B cell (primary cell): ENCODE measurements around the gene FKBP9. TPM values are rescaled to one million over a fixed set of nuclear protein-coding genes. Genes with fewer than 3 reads are reported as not detected.

ENCODE experiments used
- ATAC-seq: fragments of 200-7000 bp; cut with Tn5 transposase; one replicate; pipeline ENCODE4 v1.10.0; 2021; ENCODE audit warnings: low read depth, mild to moderate bottlenecking, moderate number of reproducible peaks, moderate library complexity
- CTCF ChIA-PET: fragments of 350-600 bp; sonication (Branson Sonifier 250); formaldehyde crosslinking; loops from one replicate; lab custom pipeline; 2021; ENCODE audit warnings: antibody characterized with exemption, inconsistent platforms; lab: Charles Lee
- POLR2A ChIA-PET: fragments of 350-600 bp; sonication (Branson Sonifier 250); formaldehyde crosslinking; loops from one replicate; lab custom pipeline; 2021; ENCODE audit warnings: antibody characterized with exemption; lab: Charles Lee
- DNase-seq: peaks from one replicate; pipeline ENCODE4 v3.0.0; 2013
- H2AFZ ChIP-seq: 2 replicates; pipeline ENCODE4 v1.6.1; 2012; ENCODE audit warnings: mild to moderate bottlenecking, low read depth, low read length; ENCODE audit not compliant: insufficient read depth, poor library complexity, severe bottlenecking
- H3K27ac ChIP-seq, 2 donors: 1 replicate in 1 of 2; 2 replicates in 1 of 2; pipeline ENCODE4 v1.5.1; 2012 to 2013; ENCODE audit warnings: low read length in 2 of 2, mild to moderate bottlenecking in 2 of 2, moderate library complexity in 1 of 2
- H3K27me3 ChIP-seq, 4 experiments: fragments of 200-600 bp in 1 of 4; sonication (generic) in 1 of 4; replicated peaks in 1 of 4; 1 replicate in 2 of 4; 2 replicates in 2 of 4; pipeline versions ENCODE4 v1.6.1 to v1.7.0; 2013 to 2016; ENCODE audit warnings: low read length in 3 of 4, mild to moderate bottlenecking in 2 of 4, mixed read lengths in 1 of 4, moderate library complexity in 1 of 4; ENCODE audit not compliant: insufficient read depth in 4 of 4, control insufficient read depth in 3 of 4; ENCODE audit errors: control extremely low read depth in 1 of 4
- H3K36me3 ChIP-seq, 2 experiments: replicated peaks in 1 of 2; 1 replicate in 1 of 2; 2 replicates in 1 of 2; pipeline versions ENCODE4 v1.6.1 to v1.7.1; 2013; ENCODE audit warnings: low read length in 1 of 2; ENCODE audit not compliant: insufficient read depth in 2 of 2, control insufficient read depth in 1 of 2; ENCODE audit errors: control extremely low read depth in 1 of 2, extremely low read depth in 1 of 2
- H3K4me1 ChIP-seq, 2 donors: fragments of 200-600 bp in 1 of 2; sonication (generic) in 1 of 2; 1 replicate in 1 of 2; 2 replicates in 1 of 2; pipeline versions ENCODE4 v1.5.1 to v1.6.1; 2013 to 2017; ENCODE audit warnings: low read length in 2 of 2; ENCODE audit not compliant: control insufficient read depth in 2 of 2, insufficient read depth in 2 of 2
- H3K4me2 ChIP-seq: replicated peaks from 2 replicates; pipeline ENCODE3; 2012; ENCODE audit warnings: mild to moderate bottlenecking, low read depth, low read length; ENCODE audit not compliant: poor library complexity, severe bottlenecking
- H3K4me3 ChIP-seq, 5 experiments: fragments of 200-600 bp in 1 of 5; sonication (generic) in 1 of 5; 1 replicate in 3 of 5; 2 replicates in 2 of 5; pipeline versions ENCODE4 v1.5.1 to v1.7.0; 2011 to 2016; ENCODE audit warnings: low read length in 4 of 5, mild to moderate bottlenecking in 4 of 5, low read depth in 2 of 5, control low read depth in 1 of 5, moderate library complexity in 1 of 5; ENCODE audit not compliant: insufficient read depth in 1 of 5; ENCODE audit errors: control extremely low read depth in 1 of 5, extremely low read depth in 1 of 5
- H3K79me2 ChIP-seq: fragments of 200-600 bp; sonication (generic); one replicate; pipeline ENCODE4 v1.6.0; 2016; ENCODE audit warnings: low read length; ENCODE audit not compliant: control insufficient read depth, insufficient read depth
- H3K9ac ChIP-seq: fragments of 200-600 bp; sonication (generic); 2 replicates; pipeline ENCODE4 v1.6.1; 2017; ENCODE audit warnings: mild to moderate bottlenecking, low read length, moderate library complexity
- H3K9me3 ChIP-seq, 3 donors: one replicate each; pipeline versions ENCODE4 v1.6.1 to v1.7.1; 2013; ENCODE audit warnings: low read length in 2 of 3; ENCODE audit not compliant: control insufficient read depth in 2 of 3, insufficient read depth in 1 of 3; ENCODE audit errors: control extremely low read depth in 1 of 3
- H4K20me1 ChIP-seq: 2 replicates; pipeline ENCODE4 v1.6.0; 2012; ENCODE audit warnings: mild to moderate bottlenecking, low read length; ENCODE audit not compliant: insufficient read depth, control insufficient read depth, poor library complexity, severe bottlenecking
- H3K27ac Mint-ChIP-seq: one replicate; pipeline ENCODE4 v1.8.0; 2021; ENCODE audit warnings: mixed read lengths
- H3K27me3 Mint-ChIP-seq: one replicate; pipeline ENCODE4 v1.8.0; 2021; ENCODE audit warnings: mixed read lengths
- H3K4me1 Mint-ChIP-seq: one replicate; pipeline ENCODE4 v1.8.0; 2021; ENCODE audit warnings: mixed read lengths
- H3K4me3 Mint-ChIP-seq: one replicate; pipeline ENCODE4 v1.8.0; 2021; ENCODE audit warnings: mixed read lengths
- H3K9me3 Mint-ChIP-seq: one replicate; pipeline ENCODE4 v1.8.0; 2022; ENCODE audit warnings: mixed read lengths; ENCODE audit not compliant: insufficient read depth
- EZH2 ChIP-seq: IDR thresholded peaks from 2 replicates; pipeline ENCODE4 v1.6.1; 2012; ENCODE audit warnings: borderline replicate concordance, low read depth, mild to moderate bottlenecking, moderate library complexity, low read length; ENCODE audit not compliant: insufficient read depth, poor library complexity, severe bottlenecking
- WGBS: methylation state at CpG from one replicate; pipeline ENCODE4 v1.1.5; 2013; ENCODE audit warnings: missing lambda C conversion rate; ENCODE audit not compliant: insufficient coverage; 5-methylcytosine and 5-hydroxymethylcytosine counted together
- intact Hi-C: fragments of 100-400 bp; cut with micrococcal nuclease; formaldehyde crosslinking; loops from one replicate; pipeline ENCODE4 v1.10.0; 2022
- polyA plus RNA-seq: library from polyadenylated mRNA; depleted of rRNA; stranded (reverse); fragments of >200 nt; gene quantifications from 2 replicates; pipeline ENCODE4 v1.2.3, GENCODE V29; 2012
- total RNA-seq, 2 donors: library from RNA; stranded (reverse); fragments of 120-200 nt in 1 of 2; gene quantifications; 1 replicate in 1 of 2; 2 replicates in 1 of 2; pipeline versions ENCODE4 v1.2.3 to v1.2.4, GENCODE V29; 2013 to 2022
- TF ChIP-seq, protein P1 (sequence below): fragments of 200-600 bp; IDR thresholded peaks from one replicate; pipeline ENCODE4 v1.8.0; 2022; ENCODE audit warnings: antibody characterized with exemption, mild to moderate bottlenecking

FKBP9 gene
- total and polyA plus RNA-seq, 2 donors (not counting 1 experiment from before 2014, with no cell fraction given): 0.52 to 0.98 TPM

DNA sequence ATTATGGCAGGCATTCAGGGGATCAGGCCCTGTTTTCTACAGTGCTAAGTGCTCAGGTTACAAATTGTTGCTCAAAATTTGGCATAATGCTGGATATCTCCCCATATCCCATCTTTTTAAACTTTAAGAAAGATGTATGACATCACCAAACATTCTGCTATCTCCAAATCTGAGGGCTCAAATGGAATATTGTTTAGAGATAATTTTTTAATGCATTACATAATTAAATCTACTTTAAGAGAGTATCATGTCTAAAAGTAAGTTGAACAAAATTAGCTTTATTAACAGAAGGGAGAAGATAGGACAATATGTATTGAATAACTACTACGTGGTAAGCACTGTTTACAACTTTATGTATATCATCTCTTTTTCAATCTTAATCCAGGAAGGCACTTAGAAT lies 91.5 kb downstream of the FKBP9 start:
- ChIA-PET CTCF (interaction anchor here (1.0 to 2.9 kb wide), 10 partner anchors 9 to 284 kb away, joined by 3 to 30 read pairs (median 6); no protein-coding TSS in a partner anchor), POLR2A (no interaction called here)
- Histone ChIP-seq H3K4me3 (no peak overlapping the region), H3K9me3 (no peaks in the 10 kb centered on the region), H3K9ac (no peak overlapping the region), H3K27ac (peak overlapping the region in 1 of 2 donors; percentile 83), H4K20me1 (peaks cover 29% of the 10 kb centered on the region), H3K4me2 (no peak overlapping the region), H3K36me3 (no peaks in the 10 kb centered on the region), H2AFZ (no peak overlapping the region), H3K4me1 (peaks cover 34 to 42% of the 10 kb centered on the region in 2 donors), H3K79me2 (peaks cover 95% of the 10 kb centered on the region), H3K27me3 (no peaks in the 10 kb centered on the region)
- DNase-seq (no peak), ATAC-seq (no peak)
- intact Hi-C loops: no loop called here
- no peaks in the 10 kb centered on the region for H3K9me3 Mint-ChIP-seq
- WGBS: no CpG with 5 or more reads among the region's 1 CpG
- H3K4me3 Mint-ChIP-seq: no peak overlapping the region
- no peaks in the 10 kb centered on the region for H3K27me3 Mint-ChIP-seq
- no peak overlapping the region for H3K27ac Mint-ChIP-seq
- H3K4me1 Mint-ChIP-seq: peaks cover 53% of the 10 kb centered on the region
- TF ChIP-seq, protein P1, sequence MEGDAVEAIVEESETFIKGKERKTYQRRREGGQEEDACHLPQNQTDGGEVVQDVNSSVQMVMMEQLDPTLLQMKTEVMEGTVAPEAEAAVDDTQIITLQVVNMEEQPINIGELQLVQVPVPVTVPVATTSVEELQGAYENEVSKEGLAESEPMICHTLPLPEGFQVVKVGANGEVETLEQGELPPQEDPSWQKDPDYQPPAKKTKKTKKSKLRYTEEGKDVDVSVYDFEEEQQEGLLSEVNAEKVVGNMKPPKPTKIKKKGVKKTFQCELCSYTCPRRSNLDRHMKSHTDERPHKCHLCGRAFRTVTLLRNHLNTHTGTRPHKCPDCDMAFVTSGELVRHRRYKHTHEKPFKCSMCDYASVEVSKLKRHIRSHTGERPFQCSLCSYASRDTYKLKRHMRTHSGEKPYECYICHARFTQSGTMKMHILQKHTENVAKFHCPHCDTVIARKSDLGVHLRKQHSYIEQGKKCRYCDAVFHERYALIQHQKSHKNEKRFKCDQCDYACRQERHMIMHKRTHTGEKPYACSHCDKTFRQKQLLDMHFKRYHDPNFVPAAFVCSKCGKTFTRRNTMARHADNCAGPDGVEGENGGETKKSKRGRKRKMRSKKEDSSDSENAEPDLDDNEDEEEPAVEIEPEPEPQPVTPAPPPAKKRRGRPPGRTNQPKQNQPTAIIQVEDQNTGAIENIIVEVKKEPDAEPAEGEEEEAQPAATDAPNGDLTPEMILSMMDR: no peak
- no peak for TF ChIP-seq EZH2

DNA sequence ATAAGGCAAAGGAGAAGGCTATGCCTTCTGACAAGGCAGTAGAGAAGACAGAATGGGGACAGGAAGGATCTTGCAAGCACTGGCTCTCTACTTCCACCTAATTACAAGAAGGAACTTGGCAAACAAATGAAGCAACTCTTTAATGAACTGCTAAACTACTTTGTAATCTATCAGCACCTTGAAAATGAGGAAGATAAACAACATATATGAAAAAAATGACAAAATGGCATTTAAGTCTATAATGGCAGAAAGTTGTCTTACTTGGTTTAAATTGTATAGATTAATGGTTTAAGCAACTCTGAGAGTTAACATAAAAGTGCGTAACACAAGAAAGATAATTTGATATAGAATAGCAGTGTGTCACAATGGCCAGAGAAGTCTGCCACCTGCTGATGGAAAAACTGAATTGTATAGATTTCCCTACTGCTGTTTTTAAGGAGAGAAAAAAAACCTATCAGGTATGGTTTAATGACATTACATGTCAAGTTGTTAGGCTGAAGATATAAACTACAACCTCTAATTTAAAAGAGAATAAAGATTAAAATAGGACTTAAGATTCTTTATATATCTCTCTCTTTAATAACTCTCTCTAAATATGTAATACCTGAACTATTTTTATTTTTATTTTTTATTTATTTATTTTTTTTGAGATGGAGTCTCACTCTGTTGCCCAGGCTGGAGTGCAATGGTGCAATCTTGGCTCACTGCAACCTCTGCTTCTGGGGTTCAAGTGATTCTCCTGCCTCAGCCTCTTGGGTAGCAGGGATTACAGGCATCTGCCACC lies 93.5 kb downstream of the FKBP9 start:
- Histone ChIP-seq H4K20me1 (peaks cover 43% of the 10 kb centered on the region), H3K9ac (peak overlapping the region; percentile 15), H3K36me3 (no peaks in the 10 kb centered on the region), H3K27me3 (no peaks in the 10 kb centered on the region), H3K4me3 (peak overlapping the region in 2 of 5 experiments; percentile 40 to 48), H3K79me2 (peaks cover 95% of the 10 kb centered on the region), H2AFZ (peak overlapping the region; percentile 24), H3K9me3 (no peaks in the 10 kb centered on the region), H3K27ac (peak overlapping the region; percentile 60 to 83), H3K4me2 (peak overlapping the region; percentile 57), H3K4me1 (peaks cover 39 to 47% of the 10 kb centered on the region in 2 donors)
- H3K27me3 Mint-ChIP-seq: no peaks in the 10 kb centered on the region
- peak overlapping the region; percentile 29 for H3K4me3 Mint-ChIP-seq
- ChIA-PET POLR2A (no interaction called here), CTCF (interaction anchor here (1.0 to 4.4 kb wide), 7 partner anchors 10 to 284 kb away, joined by 3 to 30 read pairs (median 12); partner anchors contain the start of gene RP9)
- no peaks in the 10 kb centered on the region for H3K9me3 Mint-ChIP-seq
- peak; percentile 70 for ATAC-seq
- H3K27ac Mint-ChIP-seq: peak overlapping the region; percentile 28
- DNase-seq: peak; percentile 73
- peaks cover 55% of the 10 kb centered on the region for H3K4me1 Mint-ChIP-seq
- no CpG with 5 or more reads among the region's 1 CpG for WGBS
- intact Hi-C loops: loop anchor here (1.0 to 10.0 kb wide), 6 partner anchors 9 to 356 kb away; no protein-coding TSS in a partner anchor
- no peak for TF ChIP-seq EZH2
- TF ChIP-seq, protein P1: peak; percentile 76
